ENCODE data around the gene SLC9A8.

SLC9A8 gene, protein sequence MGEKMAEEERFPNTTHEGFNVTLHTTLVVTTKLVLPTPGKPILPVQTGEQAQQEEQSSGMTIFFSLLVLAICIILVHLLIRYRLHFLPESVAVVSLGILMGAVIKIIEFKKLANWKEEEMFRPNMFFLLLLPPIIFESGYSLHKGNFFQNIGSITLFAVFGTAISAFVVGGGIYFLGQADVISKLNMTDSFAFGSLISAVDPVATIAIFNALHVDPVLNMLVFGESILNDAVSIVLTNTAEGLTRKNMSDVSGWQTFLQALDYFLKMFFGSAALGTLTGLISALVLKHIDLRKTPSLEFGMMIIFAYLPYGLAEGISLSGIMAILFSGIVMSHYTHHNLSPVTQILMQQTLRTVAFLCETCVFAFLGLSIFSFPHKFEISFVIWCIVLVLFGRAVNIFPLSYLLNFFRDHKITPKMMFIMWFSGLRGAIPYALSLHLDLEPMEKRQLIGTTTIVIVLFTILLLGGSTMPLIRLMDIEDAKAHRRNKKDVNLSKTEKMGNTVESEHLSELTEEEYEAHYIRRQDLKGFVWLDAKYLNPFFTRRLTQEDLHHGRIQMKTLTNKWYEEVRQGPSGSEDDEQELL

DNA sequence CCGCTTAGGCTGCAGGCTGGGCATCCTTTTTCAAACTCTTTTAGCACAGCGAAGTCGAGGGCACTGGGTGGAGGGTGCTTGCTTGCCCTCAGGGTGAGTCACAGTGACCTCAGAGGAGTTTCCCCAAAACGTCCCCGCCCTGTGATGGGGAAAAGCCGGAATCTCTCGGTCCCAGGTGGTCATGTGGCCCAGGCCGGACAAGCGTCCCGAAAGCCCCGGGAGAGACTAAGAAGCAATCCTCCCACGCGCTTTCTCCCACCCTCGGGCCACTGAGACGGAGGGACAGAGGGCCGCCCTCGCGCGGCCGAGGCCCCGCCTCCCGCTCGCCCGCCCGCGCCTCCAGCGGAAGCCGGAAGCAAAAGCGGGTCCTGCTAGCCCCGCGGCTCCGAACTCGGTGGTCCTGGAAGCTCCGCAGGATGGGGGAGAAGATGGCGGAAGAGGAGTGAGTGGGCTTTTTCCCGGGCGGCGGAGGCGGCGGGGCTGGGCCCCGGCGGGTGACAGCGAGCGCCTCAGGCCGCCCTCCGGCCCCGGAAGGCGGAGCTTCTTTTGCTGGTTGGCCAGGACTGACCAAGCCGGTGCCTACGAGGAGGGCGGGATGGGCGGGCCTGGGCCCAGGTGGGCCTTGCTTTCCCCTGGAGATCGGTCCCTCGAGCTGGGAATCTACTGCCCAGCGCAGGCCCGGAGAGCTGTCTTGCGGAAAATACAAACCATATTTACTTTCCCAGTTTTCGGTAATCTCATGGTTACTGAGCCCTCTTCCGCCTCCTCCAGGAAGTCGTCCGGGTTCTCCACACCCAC lies at the start of gene SLC9A8:
TSS of gene SLC9A8 (plus strand) at position 322 of the 798 bp plus-strand sequence. CDS start at position 417, 95 bp downstream.
- peak within 1 kb of the TSS; percentile 67 to 72 for H3K4me3 ChIP-seq (replicated peaks in 1 of 2; ENCODE audit: low read depth in 2 of 2, low read length in 2 of 2)
- no peak for TF ChIP-seq CTCF (IDR thresholded peaks at IDR 0.05; ENCODE audit: low read depth, low read length)
- peak; percentile 92 to 93 for DNase-seq (ENCODE audit: low read depth in 2 of 2)

GRCh38 chr20:49762940-49763766 lies 49.5 kb upstream of the SLC9A8 start:
- no peak overlapping the region for H3K4me3 ChIP-seq (replicated peaks in 1 of 2; ENCODE audit: low read depth in 2 of 2, low read length in 2 of 2)
- DNase-seq (ENCODE audit: low read depth in 2 of 2), result no peak

GRCh38 chr20:49765413-49765736 lies 47.3 kb upstream of the SLC9A8 start:
- H3K4me3 ChIP-seq (replicated peaks in 1 of 2; ENCODE audit: low read depth in 2 of 2, low read length in 2 of 2), result no peak overlapping the region
- DNase-seq (ENCODE audit: low read depth in 2 of 2), result no peak
- TF ChIP-seq CTCF (IDR thresholded peaks at IDR 0.05; ENCODE audit: low read depth, low read length), result no peak

More at GRCh38 chr20:49762940-49763766, 49.5 kb upstream of the SLC9A8 start:
- no peak for TF ChIP-seq CTCF (IDR thresholded peaks at IDR 0.05; ENCODE audit: low read depth, low read length)

DNA sequence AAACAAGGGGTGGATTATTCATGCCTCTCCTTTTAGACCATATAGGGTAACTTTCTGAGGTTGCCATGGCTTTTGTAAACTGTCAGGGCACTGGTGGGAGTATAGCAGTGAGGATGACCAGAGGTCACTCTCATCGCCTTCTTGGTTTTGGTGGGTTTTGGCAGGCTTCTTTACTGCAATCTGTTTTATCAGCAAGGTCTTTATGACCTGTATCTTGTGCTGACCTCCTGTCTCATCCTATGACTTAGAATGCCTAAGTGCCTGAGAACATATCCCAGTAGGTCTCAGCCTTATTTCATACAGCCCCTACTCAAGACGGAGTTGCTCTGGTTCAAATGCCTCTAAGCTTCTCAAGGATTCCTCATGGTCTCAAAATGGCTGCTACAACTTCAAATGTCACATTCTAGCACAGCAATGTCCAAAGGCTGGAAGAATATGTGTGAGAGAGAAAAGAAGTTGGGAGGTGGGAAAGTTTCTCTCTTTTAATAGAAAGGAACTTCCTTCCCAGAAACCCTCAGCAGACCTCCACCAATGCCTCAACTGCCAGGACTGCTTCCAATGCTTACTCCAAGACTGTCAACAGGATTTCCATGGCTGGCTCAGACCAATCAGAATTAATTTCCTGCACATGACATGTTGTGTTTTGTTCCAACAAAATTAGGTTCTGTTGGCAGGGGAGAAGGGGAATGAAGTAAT lies 46.6 kb upstream of the SLC9A8 start:
- peak in 1 of 2 donors; percentile 93 for DNase-seq (ENCODE audit: low read depth in 2 of 2)
- no peak for TF ChIP-seq CTCF (IDR thresholded peaks at IDR 0.05; ENCODE audit: low read depth, low read length)
- H3K4me3 ChIP-seq (replicated peaks in 1 of 2; ENCODE audit: low read depth in 2 of 2, low read length in 2 of 2), result no peak overlapping the region

GRCh38 chr20:49766979-49767521 lies 45.6 kb upstream of the SLC9A8 start:
- peak in 1 of 2 donors; percentile 41 for DNase-seq (ENCODE audit: low read depth in 2 of 2)
- TF ChIP-seq CTCF (IDR thresholded peaks at IDR 0.05; ENCODE audit: low read depth, low read length), result no peak
- H3K4me3 ChIP-seq (replicated peaks in 1 of 2; ENCODE audit: low read depth in 2 of 2, low read length in 2 of 2), result no peak overlapping the region

All from cardiac fibroblast (primary cell).